Coronary artery (tissue), 2 donors: ENCODE measurements around the gene ZCCHC3.

Experiments
- DNase-seq: peaks from one replicate; pipeline ENCODE4 v3.0.0-alpha.2; 2017; ENCODE audit warnings: low spot score
- H3K27ac ChIP-seq, 2 donors: fragments of 200-600 bp; sonication (generic); one replicate each; pipeline ENCODE4 v1.5.1; 2016 to 2019
- H3K4me3 ChIP-seq: fragments of 200-600 bp; sonication (generic); 2 replicates; pipeline ENCODE4 v1.5.1; 2016; ENCODE audit warnings: mild to moderate bottlenecking, moderate library complexity
- CTCF ChIP-seq: fragments of 200-600 bp; sonication (generic); IDR thresholded peaks from one replicate; pipeline ENCODE4 v1.5.1; 2019; ENCODE audit warnings: antibody characterized with exemption

ZCCHC3 gene

GRCh38 chr20:284172-284571 is 13.2 kb upstream of the ZCCHC3 start:
- Histone ChIP-seq H3K4me3 (no peak overlapping the region), H3K27ac (no peak overlapping the region)
- no peak for DNase-seq
- no peak for TF ChIP-seq CTCF

- TF ChIP-seq CTCF: no peak
- Histone ChIP-seq H3K4me3 (no peak overlapping the region), H3K27ac (no peak overlapping the region)
- no peak for DNase-seq
Measured at GRCh38 chr20:286508-286907, 10.9 kb upstream of the ZCCHC3 start.

GRCh38 chr20:288956-289692 is 8.2 kb upstream of the ZCCHC3 start:
- Histone ChIP-seq H3K4me3 (peak overlapping the region; percentile 85), H3K27ac (no peak overlapping the region)
- no peak for TF ChIP-seq CTCF
- DNase-seq: no peak

GRCh38 chr20:289693-290083 is 7.7 kb upstream of the ZCCHC3 start:
- TF ChIP-seq CTCF: no peak
- Histone ChIP-seq H3K4me3 (peak overlapping the region; percentile 85), H3K27ac (peak overlapping the region; percentile 64 to 90)
- no peak for DNase-seq

GRCh38 chr20:290084-290831 is 7.1 kb upstream of the ZCCHC3 start, which contains the start of gene C20orf96:
TSS of gene C20orf96 (minus strand) at chr20:290750. CDS start at chr20:290610, 140 bp downstream.
- Histone ChIP-seq H3K27ac (peak within 1 kb of the TSS; percentile 64 to 90), H3K4me3 (peak within 1 kb of the TSS; percentile 85)
- DNase-seq: peak; percentile 93
- no peak for TF ChIP-seq CTCF

GRCh38 chr20:294602-295001 is 2.8 kb upstream of the ZCCHC3 start:
- no peak overlapping the region for H3K4me3 ChIP-seq
- DNase-seq: no peak
- no peak overlapping the region for H3K27ac ChIP-seq
- TF ChIP-seq CTCF: no peak

GRCh38 chr20:295804-296203 is 1.6 kb upstream of the ZCCHC3 start:
- H3K27ac ChIP-seq: no peak overlapping the region
- H3K4me3 ChIP-seq: no peak overlapping the region
- TF ChIP-seq CTCF: no peak
- no peak for DNase-seq
